CD14-positive monocyte (primary cell): ENCODE measurements around the gene WDCP. TPM values are rescaled to one million over a fixed set of nuclear protein-coding genes. Genes with fewer than 3 reads are reported as not detected.

Experiments used
- DNase-seq, 3 donors: peaks; one replicate each; pipeline ENCODE4 v3.0.0-alpha.2; 2011 to 2022
- H2AFZ ChIP-seq: 2 replicates; pipeline ENCODE4 v1.6.0; 2012; ENCODE audit warnings: mild to moderate bottlenecking, low read depth, low read length, inconsistent platforms; ENCODE audit not compliant: insufficient read depth, poor library complexity, severe bottlenecking
- H3K27ac ChIP-seq, 2 donors: 1 replicate in 1 of 2; 2 replicates in 1 of 2; pipeline ENCODE4 v1.5.1; 2012 to 2013; ENCODE audit warnings: low read length in 2 of 2, control low read depth in 1 of 2, inconsistent platforms in 1 of 2, low read depth in 1 of 2, mild to moderate bottlenecking in 1 of 2
- H3K27me3 ChIP-seq, 2 donors: one replicate each; pipeline versions ENCODE4 v1.6.0 to v1.6.1; 2011 to 2013; ENCODE audit warnings: low read length in 2 of 2; ENCODE audit not compliant: control insufficient read depth in 2 of 2, insufficient read depth in 2 of 2
- H3K36me3 ChIP-seq, 2 donors: replicated peaks in 1 of 2; 1 replicate in 1 of 2; 2 replicates in 1 of 2; pipeline versions ENCODE4 v1.5.1 to v1.6.1; 2012 to 2013; ENCODE audit warnings: low read length in 2 of 2, control low read depth in 1 of 2, inconsistent platforms in 1 of 2, mild to moderate bottlenecking in 1 of 2; ENCODE audit not compliant: insufficient read depth in 2 of 2, control insufficient read depth in 1 of 2
- H3K4me1 ChIP-seq, 2 donors: 1 replicate in 1 of 2; 2 replicates in 1 of 2; pipeline versions ENCODE4 v1.5.1 to v1.6.1; 2012 to 2013; ENCODE audit warnings: low read length in 2 of 2, control low read depth in 1 of 2, inconsistent platforms in 1 of 2, mild to moderate bottlenecking in 1 of 2, moderate library complexity in 1 of 2; ENCODE audit not compliant: insufficient read depth in 2 of 2, control insufficient read depth in 1 of 2
- H3K4me2 ChIP-seq: replicated peaks from 2 replicates; pipeline ENCODE3; 2012; ENCODE audit warnings: low read length, moderate library complexity, mild to moderate bottlenecking; ENCODE audit not compliant: poor library complexity, severe bottlenecking; ENCODE audit errors: extremely low read depth
- H3K4me3 ChIP-seq, 3 experiments: fragments of 200-600 bp in 1 of 3; sonication (generic) in 1 of 3; replicated peaks in 1 of 3; 1 replicate in 2 of 3; 2 replicates in 1 of 3; pipeline ENCODE4 v1.5.1; 2011 to 2013; ENCODE audit warnings: low read length in 3 of 3, mild to moderate bottlenecking in 3 of 3, control low read depth in 2 of 3, low read depth in 2 of 3, inconsistent platforms in 1 of 3, moderate library complexity in 1 of 3
- H3K79me2 ChIP-seq: 2 replicates; pipeline ENCODE4 v1.6.0; 2012; ENCODE audit warnings: mild to moderate bottlenecking, control low read depth, inconsistent platforms, low read length, moderate library complexity; ENCODE audit not compliant: insufficient read depth
- H3K9ac ChIP-seq: 2 replicates; pipeline ENCODE4 v1.6.0; 2017; ENCODE audit warnings: low read length, mild to moderate bottlenecking; ENCODE audit not compliant: insufficient read depth, poor library complexity, severe bottlenecking
- H3K9me3 ChIP-seq, 2 donors: replicated peaks in 1 of 2; 1 replicate in 1 of 2; 2 replicates in 1 of 2; pipeline versions ENCODE4 v1.5.1 to v1.6.1; 2012 to 2013; ENCODE audit warnings: low read length in 2 of 2, control low read depth in 1 of 2; ENCODE audit not compliant: control insufficient read depth in 1 of 2, insufficient read depth in 1 of 2
- H4K20me1 ChIP-seq: 2 replicates; pipeline ENCODE4 v1.6.0; 2012; ENCODE audit warnings: mild to moderate bottlenecking, low read length, control low read depth, moderate library complexity; ENCODE audit not compliant: insufficient read depth
- H3K27ac Mint-ChIP-seq, 7 donors: one replicate each; pipeline ENCODE4 v1.8.0; 2020; ENCODE audit warnings: mild to moderate bottlenecking in 7 of 7, mixed read lengths in 7 of 7, moderate library complexity in 6 of 7, inconsistent platforms in 2 of 7
- H3K27me3 Mint-ChIP-seq, 3 donors: one replicate each; pipeline ENCODE4 v1.8.0; 2021 to 2022; ENCODE audit warnings: low read depth in 3 of 3, mild to moderate bottlenecking in 3 of 3, mixed read lengths in 3 of 3, moderate library complexity in 3 of 3, inconsistent platforms in 1 of 3
- H3K36me3 Mint-ChIP-seq, 2 donors: one replicate each; pipeline ENCODE4 v1.8.0; 2020; ENCODE audit warnings: mixed read lengths in 2 of 2, inconsistent platforms in 1 of 2, mild to moderate bottlenecking in 1 of 2
- H3K4me1 Mint-ChIP-seq: one replicate; pipeline ENCODE4 v1.8.0; 2020; ENCODE audit warnings: mild to moderate bottlenecking, mixed read lengths
- H3K4me3 Mint-ChIP-seq, 2 donors: one replicate each; pipeline ENCODE4 v1.8.0; 2020; ENCODE audit warnings: mild to moderate bottlenecking in 2 of 2, mixed read lengths in 2 of 2, moderate library complexity in 1 of 2
- H3K9me3 Mint-ChIP-seq, 7 donors: one replicate each; pipeline ENCODE4 v1.8.0; 2020 to 2022; ENCODE audit warnings: mixed read lengths in 7 of 7, mild to moderate bottlenecking in 6 of 7, moderate library complexity in 6 of 7, inconsistent platforms in 2 of 7
- CTCF ChIP-seq: fragments of 200-600 bp; IDR thresholded peaks from one replicate; pipeline ENCODE4 v1.8.0; 2022; ENCODE audit warnings: antibody characterized with exemption, mild to moderate bottlenecking
- WGBS: methylation state at CpG from one replicate; pipeline ENCODE4 v1.1.5; 2013; ENCODE audit warnings: missing lambda C conversion rate; ENCODE audit not compliant: insufficient coverage; 5-methylcytosine and 5-hydroxymethylcytosine counted together
- intact Hi-C, 2 donors: fragments of 100-400 bp; cut with micrococcal nuclease; formaldehyde crosslinking; loops; one replicate each; pipeline versions ENCODE4 v1.15.0 to v1.15.1; 2023
- polyA plus RNA-seq, 3 donors: library from polyadenylated mRNA; depleted of rRNA in 1 of 3; unstranded in 2 of 3; stranded (reverse) in 1 of 3; fragments of 300-500 nt in 2 of 3; fragments of >200 nt in 1 of 3; fragmentation: Illumina TruSeq in 2 of 3; gene quantifications; 1 replicate in 2 of 3; 2 replicates in 1 of 3; pipeline ENCODE4 v1.2.3, GENCODE V29; 2012 to 2021

The WDCP gene
- polyA plus RNA-seq, 3 donors: 0.43 to 1.3 (median 0.69) TPM

GRCh38 chr2:24072259-24072658, 25.1 kb upstream of the WDCP start:
- no peak for TF ChIP-seq CTCF
- Histone ChIP-seq H3K4me2 (no peak overlapping the region), H4K20me1 (peaks cover 13% of the 10 kb centered on the region), H3K9me3 (no peaks in the 10 kb centered on the region), H3K4me3 (no peak overlapping the region), H3K4me1 (peaks cover 11 to 22% of the 10 kb centered on the region in 2 donors), H3K27ac (peak overlapping the region in 1 of 2 donors; percentile 6), H3K27me3 (no peaks in the 10 kb centered on the region), H3K79me2 (peaks cover 65% of the 10 kb centered on the region), H2AFZ (no peak overlapping the region), H3K36me3 (peaks cover 45 to 69% of the 10 kb centered on the region in 2 donors), H3K9ac (no peak overlapping the region)
- H3K9me3 Mint-ChIP-seq: no peaks in the 10 kb centered on the region
- H3K36me3 Mint-ChIP-seq: peaks cover 43 to 57% of the 10 kb centered on the region in 2 donors
- peaks cover 15% of the 10 kb centered on the region for H3K4me1 Mint-ChIP-seq
- H3K27me3 Mint-ChIP-seq: peaks cover 0 to 2% (median 0%) of the 10 kb centered on the region in 3 donors
- WGBS: no CpG with 5 or more reads among the region's 4 CpGs
- H3K4me3 Mint-ChIP-seq: no peak overlapping the region
- intact Hi-C loops: no loop called here
- H3K27ac Mint-ChIP-seq: no peak overlapping the region
- DNase-seq: no peak

GRCh38 chr2:24065341-24065740, 18.1 kb upstream of the WDCP start:
- Histone ChIP-seq H3K4me3 (no peak overlapping the region), H4K20me1 (peaks cover 9% of the 10 kb centered on the region), H3K9me3 (no peaks in the 10 kb centered on the region), H3K27me3 (no peaks in the 10 kb centered on the region), H3K79me2 (peaks cover 9% of the 10 kb centered on the region), H3K36me3 (peaks cover 39 to 53% of the 10 kb centered on the region in 2 donors), H3K4me2 (no peak overlapping the region), H3K27ac (no peak overlapping the region), H3K4me1 (no peaks in the 10 kb centered on the region), H2AFZ (no peak overlapping the region), H3K9ac (no peak overlapping the region)
- Mint-ChIP-seq H3K4me3 (no peak overlapping the region), H3K27me3 (peaks cover 0 to 1% (median 0%) of the 10 kb centered on the region in 3 donors), H3K27ac (no peak overlapping the region), H3K4me1 (peaks cover 4% of the 10 kb centered on the region), H3K9me3 (no peaks in the 10 kb centered on the region), H3K36me3 (peaks cover 37 to 41% of the 10 kb centered on the region in 2 donors)
- TF ChIP-seq CTCF: no peak
- WGBS: 95% methylated on average over 2 of the region's 2 CpGs
- intact Hi-C loops: no loop called here
- DNase-seq: no peak
